HCT116 (cell line): ENCODE data around the gene OLIG3. TPM values are rescaled to one million over a fixed set of nuclear protein-coding genes. Genes with fewer than 3 reads are reported as not detected.

Experiments
- ATAC-seq: fragments of 200-7000 bp; cut with Tn5 transposase; 2 replicates; pipeline ENCODE4 v1.9.1; 2020; ENCODE audit warnings: mild to moderate bottlenecking, moderate library complexity
- BruUV-seq: library from RNA; stranded (reverse); fragments of 400-500 nt; replicated peaks from 2 replicates; lab custom pipeline; 2021; lab: Mats Ljungman, UMichigan
- CTCF ChIA-PET: fragments of 300-600 bp; sonication (Branson Sonifier 250); formaldehyde crosslinking; loops from one replicate; lab custom pipeline; 2021; ENCODE audit warnings: antibody characterized with exemption; lab: Charles Lee
- POLR2A ChIA-PET: fragments of 300-600, 350-600 bp; sonication (Branson Sonifier 250); formaldehyde crosslinking; loops from one replicate; lab custom pipeline; 2021; ENCODE audit warnings: antibody characterized with exemption; lab: Charles Lee
- RAD21 ChIA-PET, 2 experiments: fragments of 300-600 bp; sonication (Branson Sonifier 250); formaldehyde crosslinking; loops; one replicate each; lab custom pipeline; 2023; ENCODE audit warnings: low total read pairs in 2 of 2; ENCODE audit not compliant: uncharacterized antibody in 2 of 2, unreplicated experiment in 2 of 2, low non-redundant PET in 1 of 2; lab: Charles Lee
- DNase-seq: peaks from one replicate; pipeline ENCODE4 v3.0.0-alpha.2; 2010; ENCODE audit warnings: low read depth, low spot score
- H2AFZ ChIP-seq: fragments of 200-600 bp; shearing (Covaris generic), sonication (generic); 2 replicates; pipeline ENCODE4 v1.6.1; 2017; ENCODE audit warnings: low read depth, mixed run types, mixed read lengths, antibody characterized with exemption, low read length; ENCODE audit not compliant: poor library complexity, severe bottlenecking
- H3K27ac ChIP-seq: 2 replicates; pipeline ENCODE4 v1.5.1; 2012; ENCODE audit warnings: low read depth, low read length
- H3K27me3 ChIP-seq: fragments of 200-600 bp; sonication (generic); 2 replicates; pipeline ENCODE4 v1.6.1; 2016; ENCODE audit warnings: mixed run types, low read length, mixed read lengths; ENCODE audit not compliant: insufficient read depth
- H3K36me3 ChIP-seq, 2 experiments: fragments of 200-500 bp in 1 of 2; fragments of 200-600 bp in 1 of 2; sonication (Bioruptor generic) in 1 of 2; sonication (generic) in 1 of 2; 2 replicates each; pipeline versions ENCODE4 v1.5.1 to v1.6.1; 2014 to 2016; ENCODE audit warnings: low read length in 2 of 2, inconsistent platforms in 1 of 2, mixed read lengths in 1 of 2, mixed run types in 1 of 2; ENCODE audit not compliant: insufficient read depth in 2 of 2, control insufficient read depth in 1 of 2
- H3K4me1 ChIP-seq, 2 experiments: fragments of 200-600 bp in 1 of 2; sonication (generic) in 1 of 2; 2 replicates each; pipeline versions ENCODE4 v1.5.1 to v1.6.1; 2012 to 2017; ENCODE audit warnings: low read length in 2 of 2, inconsistent platforms in 1 of 2, mild to moderate bottlenecking in 1 of 2, mixed read lengths in 1 of 2, mixed run types in 1 of 2, moderate library complexity in 1 of 2; ENCODE audit not compliant: insufficient read depth in 2 of 2, control insufficient read depth in 1 of 2
- H3K4me2 ChIP-seq: fragments of 200-600 bp; sonication (generic); 2 replicates; pipeline ENCODE4 v1.6.1; 2017; ENCODE audit warnings: mixed run types, low read length, mixed read lengths
- H3K4me3 ChIP-seq, 2 experiments: fragments of 200-600 bp in 1 of 2; sonication (generic) in 1 of 2; replicated peaks in 1 of 2; 2 replicates each; pipeline ENCODE4 v1.5.1; 2011 to 2016; ENCODE audit warnings: low read length in 2 of 2, control low read depth in 1 of 2, low read depth in 1 of 2, mild to moderate bottlenecking in 1 of 2, mixed read lengths in 1 of 2, mixed run types in 1 of 2
- H3K79me2 ChIP-seq: fragments of 200-600 bp; sonication (generic); 2 replicates; pipeline ENCODE4 v1.6.1; 2017; ENCODE audit warnings: mild to moderate bottlenecking, mixed run types, low read length, moderate library complexity, mixed read lengths; ENCODE audit not compliant: insufficient read depth
- H3K9ac ChIP-seq: fragments of 200-600 bp; sonication (generic); 2 replicates; pipeline ENCODE4 v1.6.1; 2016; ENCODE audit warnings: low read length, mixed read lengths
- H3K9me2 ChIP-seq: fragments of 200-600 bp; sonication (generic), shearing (Covaris generic); 2 replicates; pipeline ENCODE4 v1.6.1; 2017; ENCODE audit warnings: mixed run types, mild to moderate bottlenecking, moderate library complexity; ENCODE audit not compliant: insufficient read depth
- H3K9me3 ChIP-seq, 2 experiments: fragments of 200-500 bp in 1 of 2; fragments of 200-600 bp in 1 of 2; sonication (Bioruptor generic) in 1 of 2; sonication (generic) in 1 of 2; 2 replicates each; pipeline ENCODE4 v1.6.1; 2014 to 2017; ENCODE audit warnings: low read length in 2 of 2, mixed read lengths in 2 of 2, inconsistent platforms in 1 of 2, low read depth in 1 of 2, mild to moderate bottlenecking in 1 of 2, mixed run types in 1 of 2, moderate library complexity in 1 of 2; ENCODE audit not compliant: control insufficient read depth in 1 of 2, insufficient read depth in 1 of 2
- H4K20me1 ChIP-seq: fragments of 200-600 bp; sonication (generic), shearing (Covaris generic); 2 replicates; pipeline ENCODE4 v1.6.1; 2017; ENCODE audit warnings: mixed run types, mild to moderate bottlenecking, moderate library complexity; ENCODE audit not compliant: insufficient read depth
- EGR1 ChIP-seq: IDR thresholded peaks from 2 replicates; pipeline ENCODE4 v1.6.1; 2012; ENCODE audit warnings: low read depth
- REST ChIP-seq: IDR thresholded peaks from 2 replicates; pipeline ENCODE4 v1.6.1; 2012; ENCODE audit warnings: low read depth
- SIN3A ChIP-seq: IDR thresholded peaks from 2 replicates; pipeline ENCODE4 v1.6.1; 2012; ENCODE audit warnings: low read depth
- intact Hi-C: fragments of 100-400 bp; cut with micrococcal nuclease; formaldehyde crosslinking; loops from 2 replicates; pipeline ENCODE4 v1.10.0; 2022
- total RNA-seq: library from RNA; stranded (reverse); gene quantifications from one replicate; pipeline ENCODE4 v1.2.1, GENCODE V29; 2021; ENCODE audit not compliant: unreplicated experiment

The OLIG3 gene
- total RNA-seq, 1 experiment from 2014 or later, result not detected

GRCh38 chr6:137494988-137495702 is 951 bp upstream of the OLIG3 start:
- TF ChIP-seq SIN3A, result no peak
- TF ChIP-seq EGR1, result no peak
- no peak for TF ChIP-seq REST
- Histone ChIP-seq H3K4me3 (no peak overlapping the region), H3K27me3 (peaks cover 8% of the 10 kb centered on the region; the same call in 1 of the 2 replicates), H3K4me1 (no peaks in the 10 kb centered on the region), H4K20me1 (no peaks in the 10 kb centered on the region), H3K9me3 (no peaks in the 10 kb centered on the region), H3K79me2 (no peaks in the 10 kb centered on the region), H3K4me2 (no peak overlapping the region), H3K36me3 (no peaks in the 10 kb centered on the region), H2AFZ (no peak overlapping the region), H3K9me2 (no peaks in the 10 kb centered on the region), H3K27ac (no peak overlapping the region), H3K9ac (no peak overlapping the region)
- ChIA-PET POLR2A (no interaction called here), RAD21 (no interaction called here), CTCF (no interaction called here)
- BruUV-seq, result no TSS peak
- no peak for ATAC-seq
- intact Hi-C loops, result no loop called here
- DNase-seq, result no peak
